Gastroesophageal sphincter (tissue), 3 donors: Measurements from ENCODE around the gene C17orf67.

Experiments
- CTCF ChIP-seq, 4 experiments: fragments of 200-600 bp in 2 of 4; fragments of 450-650 bp in 2 of 4; sonication (generic) in 1 of 4; IDR thresholded peaks; one replicate each; pipeline ENCODE4 v1.5.1; 2017 to 2019; ENCODE audit warnings: antibody characterized with exemption in 4 of 4, mild to moderate bottlenecking in 2 of 4, moderate library complexity in 2 of 4
- POLR2A ChIP-seq, 2 donors: fragments of 450-650 bp; IDR thresholded peaks; one replicate each; pipeline ENCODE4 v1.6.1; 2017; ENCODE audit warnings: antibody characterized with exemption in 2 of 2, mild to moderate bottlenecking in 2 of 2, moderate library complexity in 1 of 2
- POLR2AphosphoS5 ChIP-seq: sonication (generic); formaldehyde crosslinking; IDR thresholded peaks from one replicate; pipeline ENCODE4 v1.6.1; 2017; ENCODE audit warnings: antibody characterized with exemption

DNA sequence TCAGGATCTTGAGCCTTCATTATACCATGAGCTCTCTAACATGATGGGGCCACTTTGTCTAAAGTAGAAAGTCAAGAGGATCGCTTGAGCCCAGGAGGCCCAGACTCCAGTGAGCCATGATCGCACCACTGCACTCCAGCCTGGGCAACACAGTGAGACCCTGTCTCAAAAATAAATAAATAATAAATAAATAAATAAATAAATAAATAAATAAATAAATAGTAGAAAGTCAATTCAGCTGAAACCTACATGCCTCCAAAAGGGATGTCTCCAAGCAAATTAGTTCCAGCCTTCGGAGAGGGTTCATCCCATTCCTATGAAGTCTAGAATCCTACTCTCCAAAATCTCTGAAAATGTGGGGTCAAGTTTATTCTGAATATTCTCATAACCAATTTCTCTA lies 26.0 kb downstream of the C17orf67 start:
- TF ChIP-seq CTCF (IDR thresholded peaks at IDR 0.05) = no peak
- no peak for TF ChIP-seq POLR2A (IDR thresholded peaks at IDR 0.05)
- no peak for TF ChIP-seq POLR2AphosphoS5
